Measurements from ENCODE around the gene SHCBP1.
A peak's percentile ranks its signal among the peaks of the same experiment; 100 is the strongest.

The SHCBP1 gene

GRCh38 chr16:46591257-46591656 lies 29.9 kb downstream of the SHCBP1 start:
- Mint-ChIP-seq H3K4me1 (no peaks in the 10 kb centered on the region), H3K9me3 (peaks cover 14% of the 10 kb centered on the region), H3K27me3 (no peaks in the 10 kb centered on the region), H3K4me3 (no peak overlapping the region), H3K27ac (ENCODE audit: low read depth) (no peak overlapping the region), H3K36me3 (ENCODE audit: insufficient read depth) (no peaks in the 10 kb centered on the region)
- DNase-seq (ENCODE audit: low spot score in 2 of 2): no peak
- ATAC-seq (replicated peaks; ENCODE audit: extremely low read depth, poor library complexity, severe bottlenecking): no peak

GRCh38 chr16:46586011-46586577 lies 35.1 kb downstream of the SHCBP1 start:
- ATAC-seq (replicated peaks; ENCODE audit: extremely low read depth, poor library complexity, severe bottlenecking): no peak
- H3K27me3 Mint-ChIP-seq: no peaks in the 10 kb centered on the region
- no peak overlapping the region for H3K4me3 Mint-ChIP-seq
- peaks cover 5% of the 10 kb centered on the region for H3K36me3 Mint-ChIP-seq (ENCODE audit: insufficient read depth)
- no peak for DNase-seq (ENCODE audit: low spot score in 2 of 2)
- H3K9me3 Mint-ChIP-seq: peaks cover 23% of the 10 kb centered on the region
- H3K27ac Mint-ChIP-seq (ENCODE audit: low read depth): no peak overlapping the region
- H3K4me1 Mint-ChIP-seq: peaks cover 21% of the 10 kb centered on the region

- Mint-ChIP-seq H3K9me3 (peaks cover 19% of the 10 kb centered on the region), H3K27me3 (no peaks in the 10 kb centered on the region), H3K4me1 (peaks cover 21% of the 10 kb centered on the region), H3K4me3 (peak overlapping the region; percentile 2), H3K36me3 (ENCODE audit: insufficient read depth) (peaks cover 5% of the 10 kb centered on the region), H3K27ac (ENCODE audit: low read depth) (peak overlapping the region; percentile 1)
- ATAC-seq (replicated peaks; ENCODE audit: extremely low read depth, poor library complexity, severe bottlenecking) (peak; percentile 67), DNase-seq (ENCODE audit: low spot score in 2 of 2) (no peak)
Measured at GRCh38 chr16:46583036-46583435, 38.1 kb downstream of the SHCBP1 start.

GRCh38 chr16:46582313-46582712 lies 38.9 kb downstream of the SHCBP1 start:
- H3K27ac Mint-ChIP-seq (ENCODE audit: low read depth): no peak overlapping the region
- no peaks in the 10 kb centered on the region for H3K27me3 Mint-ChIP-seq
- ATAC-seq (replicated peaks; ENCODE audit: extremely low read depth, poor library complexity, severe bottlenecking) (no peak), DNase-seq (ENCODE audit: low spot score in 2 of 2) (no peak)
- peaks cover 17% of the 10 kb centered on the region for H3K9me3 Mint-ChIP-seq
- H3K36me3 Mint-ChIP-seq (ENCODE audit: insufficient read depth): peaks cover 5% of the 10 kb centered on the region
- no peak overlapping the region for H3K4me3 Mint-ChIP-seq
- peaks cover 21% of the 10 kb centered on the region for H3K4me1 Mint-ChIP-seq

GRCh38 chr16:46577988-46578579 lies 43.1 kb downstream of the SHCBP1 start:
- DNase-seq (ENCODE audit: low spot score in 2 of 2) (no peak), ATAC-seq (replicated peaks; ENCODE audit: extremely low read depth, poor library complexity, severe bottlenecking) (no peak)
- H3K27ac Mint-ChIP-seq (ENCODE audit: low read depth): no peak overlapping the region
- peaks cover 14% of the 10 kb centered on the region for H3K4me1 Mint-ChIP-seq
- no peak overlapping the region for H3K4me3 Mint-ChIP-seq
- no peaks in the 10 kb centered on the region for H3K27me3 Mint-ChIP-seq
- peaks cover 4% of the 10 kb centered on the region for H3K36me3 Mint-ChIP-seq (ENCODE audit: insufficient read depth)
- no peaks in the 10 kb centered on the region for H3K9me3 Mint-ChIP-seq

- Mint-ChIP-seq H3K36me3 (ENCODE audit: insufficient read depth) (no peaks in the 10 kb centered on the region), H3K27me3 (no peaks in the 10 kb centered on the region), H3K4me1 (peaks cover 6% of the 10 kb centered on the region), H3K27ac (ENCODE audit: low read depth) (no peak overlapping the region), H3K9me3 (no peaks in the 10 kb centered on the region), H3K4me3 (no peak overlapping the region)
- ATAC-seq (replicated peaks; ENCODE audit: extremely low read depth, poor library complexity, severe bottlenecking) (no peak), DNase-seq (ENCODE audit: low spot score in 2 of 2) (no peak)
Measured at GRCh38 chr16:46573834-46574159, 47.4 kb downstream of the SHCBP1 start.

GRCh38 chr16:46573008-46573833 lies 48.0 kb downstream of the SHCBP1 start:
- Mint-ChIP-seq H3K4me3 (peak overlapping the region; percentile 9), H3K4me1 (peaks cover 6% of the 10 kb centered on the region), H3K27ac (ENCODE audit: low read depth) (no peak overlapping the region), H3K27me3 (no peaks in the 10 kb centered on the region), H3K36me3 (ENCODE audit: insufficient read depth) (no peaks in the 10 kb centered on the region), H3K9me3 (no peaks in the 10 kb centered on the region)
- DNase-seq (ENCODE audit: low spot score in 2 of 2): no peak
- ATAC-seq (replicated peaks; ENCODE audit: extremely low read depth, poor library complexity, severe bottlenecking): no peak

- Mint-ChIP-seq H3K4me3 (no peak overlapping the region), H3K36me3 (ENCODE audit: insufficient read depth) (no peaks in the 10 kb centered on the region), H3K27me3 (no peaks in the 10 kb centered on the region), H3K4me1 (peaks cover 6% of the 10 kb centered on the region), H3K9me3 (no peaks in the 10 kb centered on the region), H3K27ac (ENCODE audit: low read depth) (no peak overlapping the region)
- ATAC-seq (replicated peaks; ENCODE audit: extremely low read depth, poor library complexity, severe bottlenecking): no peak
- DNase-seq (ENCODE audit: low spot score in 2 of 2): no peak
Measured at GRCh38 chr16:46569231-46569735, 51.9 kb downstream of the SHCBP1 start.

GRCh38 chr16:46568472-46569230 lies 52.5 kb downstream of the SHCBP1 start:
- ATAC-seq (replicated peaks; ENCODE audit: extremely low read depth, poor library complexity, severe bottlenecking) (no peak), DNase-seq (ENCODE audit: low spot score in 2 of 2) (no peak)
- H3K4me1 Mint-ChIP-seq: peaks cover 6% of the 10 kb centered on the region
- H3K9me3 Mint-ChIP-seq: no peaks in the 10 kb centered on the region
- no peaks in the 10 kb centered on the region for H3K36me3 Mint-ChIP-seq (ENCODE audit: insufficient read depth)
- H3K4me3 Mint-ChIP-seq: no peak overlapping the region
- H3K27ac Mint-ChIP-seq (ENCODE audit: low read depth): no peak overlapping the region
- no peaks in the 10 kb centered on the region for H3K27me3 Mint-ChIP-seq

- Mint-ChIP-seq H3K27me3 (no peaks in the 10 kb centered on the region), H3K9me3 (no peaks in the 10 kb centered on the region), H3K27ac (ENCODE audit: low read depth) (no peak overlapping the region), H3K36me3 (ENCODE audit: insufficient read depth) (no peaks in the 10 kb centered on the region), H3K4me1 (no peaks in the 10 kb centered on the region), H3K4me3 (no peak overlapping the region)
- no peak for ATAC-seq (replicated peaks; ENCODE audit: extremely low read depth, poor library complexity, severe bottlenecking)
- DNase-seq (ENCODE audit: low spot score in 2 of 2): no peak
Measured at GRCh38 chr16:46562979-46563378, 58.2 kb downstream of the SHCBP1 start.

- Mint-ChIP-seq H3K27me3 (peaks cover 9% of the 10 kb centered on the region), H3K4me1 (peaks cover 6% of the 10 kb centered on the region), H3K36me3 (ENCODE audit: insufficient read depth) (no peaks in the 10 kb centered on the region), H3K9me3 (no peaks in the 10 kb centered on the region), H3K27ac (ENCODE audit: low read depth) (no peak overlapping the region), H3K4me3 (no peak overlapping the region)
- no peak for ATAC-seq (replicated peaks; ENCODE audit: extremely low read depth, poor library complexity, severe bottlenecking)
- DNase-seq (ENCODE audit: low spot score in 2 of 2): no peak
Measured at GRCh38 chr16:46558018-46558417, 63.2 kb downstream of the SHCBP1 start.

GRCh38 chr16:46555951-46556350 lies 65.2 kb downstream of the SHCBP1 start:
- Mint-ChIP-seq H3K4me1 (peaks cover 6% of the 10 kb centered on the region), H3K36me3 (ENCODE audit: insufficient read depth) (no peaks in the 10 kb centered on the region), H3K9me3 (no peaks in the 10 kb centered on the region), H3K27ac (ENCODE audit: low read depth) (no peak overlapping the region), H3K4me3 (no peak overlapping the region), H3K27me3 (peaks cover 9% of the 10 kb centered on the region)
- DNase-seq (ENCODE audit: low spot score in 2 of 2) (no peak), ATAC-seq (replicated peaks; ENCODE audit: extremely low read depth, poor library complexity, severe bottlenecking) (no peak)
